Left renal pelvis (tissue), 4 donors: Measurements from ENCODE around the gene POLE. TPM values are rescaled to one million over a fixed set of nuclear protein-coding genes. Genes with fewer than 3 reads are reported as not detected.
"Not testable (repeated sequence)": the region's sequence is repeated elsewhere in the genome, so short reads cannot be mapped to it uniquely, and the experiment has no call there.

Experiments
- DNase-seq, 4 donors: peaks; one replicate each; pipeline ENCODE4 v3.0.0-alpha.2; 2013; ENCODE audit warnings: low read depth in 4 of 4, low spot score in 3 of 4
- polyA plus RNA-seq, 4 donors: library from polyadenylated mRNA; unstranded; fragments of 120-200 nt; gene quantifications; one replicate each; pipeline ENCODE4 v1.2.1, GENCODE V29; 2013; ENCODE audit not compliant: insufficient read length in 4 of 4

POLE gene
- polyA plus RNA-seq, 4 donors: 42.6 to 65.2 (median 49.1) TPM

GRCh38 chr12:132601171-132601883 is 85.8 kb downstream of the POLE start:
- no peak for DNase-seq

- no peak for DNase-seq
These were observed 86.8 kb downstream of the POLE start for GRCh38 chr12:132600048-132601032.

GRCh38 chr12:132599502-132599901 is 87.6 kb downstream of the POLE start:
- DNase-seq: not testable (repeated sequence)

- DNase-seq: no peak
These were observed 89.5 kb downstream of the POLE start for GRCh38 chr12:132597333-132598316.

- DNase-seq: no peak
These were observed 91.1 kb downstream of the POLE start for GRCh38 chr12:132596016-132596415.

- DNase-seq: no peak
These were observed 92.0 kb downstream of the POLE start for GRCh38 chr12:132595183-132595582.

GRCh38 chr12:132593938-132594358 is 93.2 kb downstream of the POLE start:
- DNase-seq: peak; percentile 83 to 92 (median 86)

- DNase-seq: no peak
These were observed 93.6 kb downstream of the POLE start for GRCh38 chr12:132593521-132593920.

GRCh38 chr12:132593071-132593470 is 94.1 kb downstream of the POLE start:
- DNase-seq: no peak

GRCh38 chr12:132592282-132592970 is 94.7 kb downstream of the POLE start:
- DNase-seq: no peak

GRCh38 chr12:132591107-132591935 is 95.8 kb downstream of the POLE start:
- no peak for DNase-seq

GRCh38 chr12:132588821-132589669 is 98.1 kb downstream of the POLE start:
- no peak for DNase-seq

- no peak for DNase-seq
These were observed 98.8 kb downstream of the POLE start for GRCh38 chr12:132588319-132588718.

GRCh38 chr12:132587781-132588180 is 99.4 kb downstream of the POLE start:
- DNase-seq: no peak

GRCh38 chr12:132586929-132587328 is 100.2 kb downstream of the POLE start:
- no peak for DNase-seq

GRCh38 chr12:132585177-132585576 is 102.0 kb downstream of the POLE start:
- DNase-seq: no peak

- no peak for DNase-seq
These were observed 102.7 kb downstream of the POLE start for GRCh38 chr12:132584429-132584828.

GRCh38 chr12:132583736-132584135 is 103.4 kb downstream of the POLE start:
- no peak for DNase-seq
